Activated CD4-positive, alpha-beta memory T cell treated with anti-CD3 and anti-CD28 coated beads, Interleukin-2, amount 10 ng/mL, durations not matched to agents 7 days and 5 days (primary cell): Measurements from ENCODE around the gene ILF2. TPM values are rescaled to one million over a fixed set of nuclear protein-coding genes. Genes with fewer than 3 reads are reported as not detected.

Source experiments
- CTCF ChIA-PET: fragments of 350-600 bp; sonication (Branson Sonifier 250); formaldehyde crosslinking; loops from one replicate; lab custom pipeline; 2021; ENCODE audit warnings: antibody characterized with exemption, inconsistent platforms; lab: Charles Lee
- POLR2A ChIA-PET: fragments of 350-600 bp; sonication (Branson Sonifier 250); formaldehyde crosslinking; loops from one replicate; lab custom pipeline; 2021; ENCODE audit warnings: antibody characterized with exemption; lab: Charles Lee
- DNase-seq: peaks from one replicate; pipeline ENCODE4 v3.0.0-alpha.2; 2020
- H3K27ac Mint-ChIP-seq: one replicate; pipeline ENCODE4 v1.8.0; 2021; ENCODE audit warnings: mild to moderate bottlenecking, mixed read lengths
- H3K27me3 Mint-ChIP-seq: one replicate; pipeline ENCODE4 v1.8.0; 2021; ENCODE audit warnings: mixed read lengths
- H3K36me3 Mint-ChIP-seq: one replicate; pipeline ENCODE4 v1.8.0; 2021; ENCODE audit warnings: low read depth, mixed read lengths
- H3K4me1 Mint-ChIP-seq: one replicate; pipeline ENCODE4 v1.8.0; 2021; ENCODE audit warnings: mixed read lengths
- H3K4me3 Mint-ChIP-seq: one replicate; pipeline ENCODE4 v1.8.0; 2021; ENCODE audit warnings: mild to moderate bottlenecking, mixed read lengths
- H3K9me3 Mint-ChIP-seq: one replicate; pipeline ENCODE4 v1.8.0; 2021; ENCODE audit warnings: mixed read lengths
- total RNA-seq, 2 experiments: library from RNA; stranded (reverse); gene quantifications; one replicate each; pipeline ENCODE4 v1.2.3, GENCODE V29; 2021

The ILF2 gene
- total RNA-seq, 2 experiments from 2014 or later = 166 to 169 TPM

- ChIA-PET CTCF (no interaction called here), POLR2A (no interaction called here)
- H3K4me3 Mint-ChIP-seq = no peak overlapping the region
- DNase-seq = no peak
- H3K27ac Mint-ChIP-seq = no peak overlapping the region
- H3K27me3 Mint-ChIP-seq = peaks cover 16% of the 10 kb centered on the region
- no peaks in the 10 kb centered on the region for H3K4me1 Mint-ChIP-seq
- no peaks in the 10 kb centered on the region for H3K36me3 Mint-ChIP-seq
- H3K9me3 Mint-ChIP-seq = no peaks in the 10 kb centered on the region
Measured at GRCh38 chr1:153688276-153688675, 17.5 kb upstream of the ILF2 start.

GRCh38 chr1:153687346-153688125 is 16.7 kb upstream of the ILF2 start:
- no peak for DNase-seq
- peaks cover 18% of the 10 kb centered on the region for H3K27me3 Mint-ChIP-seq
- H3K4me1 Mint-ChIP-seq = no peaks in the 10 kb centered on the region
- no peaks in the 10 kb centered on the region for H3K36me3 Mint-ChIP-seq
- CTCF ChIA-PET = no interaction called here
- POLR2A ChIA-PET = no interaction called here
- H3K4me3 Mint-ChIP-seq = no peak overlapping the region
- H3K9me3 Mint-ChIP-seq = no peaks in the 10 kb centered on the region
- H3K27ac Mint-ChIP-seq = no peak overlapping the region

GRCh38 chr1:153685544-153686340 is 14.9 kb upstream of the ILF2 start:
- CTCF ChIA-PET = no interaction called here
- Mint-ChIP-seq H3K27me3 (peaks cover 35% of the 10 kb centered on the region), H3K36me3 (no peaks in the 10 kb centered on the region), H3K9me3 (no peaks in the 10 kb centered on the region), H3K4me1 (no peaks in the 10 kb centered on the region), H3K4me3 (no peak overlapping the region), H3K27ac (no peak overlapping the region)
- no peak for DNase-seq
- POLR2A ChIA-PET = interaction anchor here (0.6 kb wide), 1 partner anchor 331 kb away, joined by 3 read pairs; no protein-coding TSS in a partner anchor

- no peak overlapping the region for H3K4me3 Mint-ChIP-seq
Measured at GRCh38 chr1:153684892-153685291, 14.1 kb upstream of the ILF2 start.

GRCh38 chr1:153683854-153684253 is 13.1 kb upstream of the ILF2 start:
- Mint-ChIP-seq H3K27ac (no peak overlapping the region), H3K4me3 (no peak overlapping the region), H3K36me3 (no peaks in the 10 kb centered on the region), H3K4me1 (peaks cover 9% of the 10 kb centered on the region), H3K9me3 (no peaks in the 10 kb centered on the region), H3K27me3 (peaks cover 49% of the 10 kb centered on the region)
- CTCF ChIA-PET = no interaction called here
- no peak for DNase-seq
- POLR2A ChIA-PET = no interaction called here

More at GRCh38 chr1:153684892-153685291, 14.1 kb upstream of the ILF2 start:
- Mint-ChIP-seq H3K9me3 (no peaks in the 10 kb centered on the region), H3K27me3 (peaks cover 43% of the 10 kb centered on the region), H3K27ac (no peak overlapping the region), H3K36me3 (no peaks in the 10 kb centered on the region), H3K4me1 (peaks cover 3% of the 10 kb centered on the region)
- ChIA-PET CTCF (no interaction called here), POLR2A (no interaction called here)
- no peak for DNase-seq

GRCh38 chr1:153682730-153683129 is 11.9 kb upstream of the ILF2 start:
- no peak overlapping the region for H3K27ac Mint-ChIP-seq
- ChIA-PET CTCF (no interaction called here), POLR2A (no interaction called here)
- no peaks in the 10 kb centered on the region for H3K9me3 Mint-ChIP-seq
- H3K4me3 Mint-ChIP-seq = no peak overlapping the region
- H3K4me1 Mint-ChIP-seq = peaks cover 20% of the 10 kb centered on the region
- H3K36me3 Mint-ChIP-seq = no peaks in the 10 kb centered on the region
- H3K27me3 Mint-ChIP-seq = peaks cover 60% of the 10 kb centered on the region
- no peak for DNase-seq

- ChIA-PET CTCF (interaction anchor here (0.5 to 1.0 kb wide), 2 partner anchors 9 to 20 kb away, joined by 4 to 5 read pairs; no protein-coding TSS in a partner anchor), POLR2A (interaction anchor here (1.3 to 1.4 kb wide), 2 partner anchors 307 to 311 kb away, joined by 3 to 5 read pairs; partner anchors contain the start of gene RAB13)
- no peak overlapping the region for H3K27ac Mint-ChIP-seq
- peaks cover 65% of the 10 kb centered on the region for H3K27me3 Mint-ChIP-seq
- no peaks in the 10 kb centered on the region for H3K36me3 Mint-ChIP-seq
- H3K4me1 Mint-ChIP-seq = peaks cover 22% of the 10 kb centered on the region
- H3K9me3 Mint-ChIP-seq = no peaks in the 10 kb centered on the region
- peak overlapping the region; percentile 36 for H3K4me3 Mint-ChIP-seq
- no peak for DNase-seq
Measured at GRCh38 chr1:153680120-153680403, 9.3 kb upstream of the ILF2 start.

- POLR2A ChIA-PET = interaction anchor here (1.3 kb wide), 1 partner anchor 307 kb away, joined by 5 read pairs; the partner anchor contains the start of gene RAB13
- peaks cover 22% of the 10 kb centered on the region for H3K4me1 Mint-ChIP-seq
- no peaks in the 10 kb centered on the region for H3K9me3 Mint-ChIP-seq
- H3K27ac Mint-ChIP-seq = no peak overlapping the region
- DNase-seq = no peak
- H3K4me3 Mint-ChIP-seq = peak overlapping the region; percentile 52
- CTCF ChIA-PET = interaction anchor here (0.5 to 1.0 kb wide), 2 partner anchors 8 to 19 kb away, joined by 4 to 5 read pairs; no protein-coding TSS in a partner anchor
- peaks cover 63% of the 10 kb centered on the region for H3K27me3 Mint-ChIP-seq
- no peaks in the 10 kb centered on the region for H3K36me3 Mint-ChIP-seq
Measured at GRCh38 chr1:153679337-153680119, 8.7 kb upstream of the ILF2 start.

GRCh38 chr1:153678519-153679336 is 7.9 kb upstream of the ILF2 start, which contains the start of gene NPR1:
NPR1 (plus strand) TSS chr1:153678688; CDS start chr1:153679109, 421 bp downstream.
- POLR2A ChIA-PET = no interaction called here
- Mint-ChIP-seq H3K4me1 (peaks cover 22% of the 10 kb centered on the region), H3K4me3 (peak within 1 kb of the TSS; percentile 69), H3K36me3 (no peaks in the 10 kb centered on the region), H3K27ac (no peak within 1 kb of the TSS), H3K9me3 (no peaks in the 10 kb centered on the region), H3K27me3 (peaks cover 59% of the 10 kb centered on the region)
- peak; percentile 29 for DNase-seq
- CTCF ChIA-PET = interaction anchor here (0.6 to 1.8 kb wide), 3 partner anchors 70 to 308 kb away, joined by 3 to 5 read pairs (median 4); no protein-coding TSS in a partner anchor

GRCh38 chr1:153677718-153678518 is 7.1 kb upstream of the ILF2 start:
- ChIA-PET POLR2A (interaction anchor here (1.3 kb wide), 1 partner anchor 309 kb away, joined by 3 read pairs; no protein-coding TSS in a partner anchor), CTCF (interaction anchor here (0.6 to 1.8 kb wide), 8 partner anchors 41 to 438 kb away, joined by 3 to 5 read pairs (median 3); no protein-coding TSS in a partner anchor)
- Mint-ChIP-seq H3K4me1 (peaks cover 26% of the 10 kb centered on the region), H3K27ac (no peak overlapping the region), H3K4me3 (peak overlapping the region; percentile 69), H3K9me3 (no peaks in the 10 kb centered on the region), H3K36me3 (no peaks in the 10 kb centered on the region), H3K27me3 (peaks cover 55% of the 10 kb centered on the region)
- DNase-seq = peak; percentile 58

GRCh38 chr1:153673511-153673910 is 2.7 kb upstream of the ILF2 start:
- H3K27ac Mint-ChIP-seq = no peak overlapping the region
- peak overlapping the region; percentile 2 for H3K4me3 Mint-ChIP-seq
- H3K36me3 Mint-ChIP-seq = peaks cover 18% of the 10 kb centered on the region
- no peaks in the 10 kb centered on the region for H3K9me3 Mint-ChIP-seq
- ChIA-PET POLR2A (interaction anchor here (0.6 to 3.6 kb wide), 2 partner anchors 40 to 55 kb away, joined by 3 to 13 read pairs; partner anchors contain the start of genes CHTOP and INTS3), CTCF (interaction anchor here (1.6 kb wide), 1 partner anchor 313 kb away, joined by 4 read pairs; the partner anchor contains the start of gene RAB13)
- H3K4me1 Mint-ChIP-seq = peaks cover 36% of the 10 kb centered on the region
- peaks cover 19% of the 10 kb centered on the region for H3K27me3 Mint-ChIP-seq
- DNase-seq = no peak
